Fibroblast of lung (primary cell): ENCODE results near the gene ACTR3. TPM values are rescaled to one million over a fixed set of nuclear protein-coding genes. Genes with fewer than 3 reads are reported as not detected.

Experiments used
- DNase-seq, 2 donors: peaks; one replicate each; pipeline versions ENCODE4 v3.0.0 to v3.0.0-alpha.2; 2010; ENCODE audit warnings: low read depth in 2 of 2
- H2AFZ ChIP-seq: 2 replicates; pipeline ENCODE4 v1.5.1; 2012; ENCODE audit warnings: low read length, control low read depth, inconsistent platforms
- H3K27ac ChIP-seq: 2 replicates; pipeline ENCODE4 v1.5.1; 2011; ENCODE audit warnings: low read length, control low read depth; ENCODE audit not compliant: insufficient read depth
- H3K27me3 ChIP-seq: 2 replicates; pipeline ENCODE4 v1.5.1; 2011; ENCODE audit warnings: mild to moderate bottlenecking, low read length; ENCODE audit not compliant: control insufficient read depth, insufficient read depth
- H3K36me3 ChIP-seq: 2 replicates; pipeline ENCODE4 v1.5.1; 2011; ENCODE audit warnings: low read length; ENCODE audit not compliant: control insufficient read depth, insufficient read depth
- H3K4me1 ChIP-seq: 2 replicates; pipeline ENCODE4 v1.5.1; 2011; ENCODE audit warnings: low read length; ENCODE audit not compliant: control insufficient read depth, insufficient read depth; ENCODE audit errors: extremely low read depth
- H3K4me2 ChIP-seq: 2 replicates; pipeline ENCODE4 v1.5.1; 2011; ENCODE audit warnings: low read length, control low read depth; ENCODE audit not compliant: insufficient read depth; ENCODE audit errors: extremely low read depth
- H3K4me3 ChIP-seq, 4 experiments: fragments of 200-600 bp in 1 of 4; sonication (generic) in 1 of 4; replicated peaks in 1 of 4; 2 replicates each; pipeline ENCODE4 v1.5.1; 2011 to 2016; ENCODE audit warnings: low read length in 4 of 4, low read depth in 3 of 4, mild to moderate bottlenecking in 3 of 4, control low read depth in 2 of 4, inconsistent platforms in 1 of 4, mixed read lengths in 1 of 4; ENCODE audit not compliant: insufficient read depth in 1 of 4; ENCODE audit errors: control extremely low read depth in 1 of 4
- H3K79me2 ChIP-seq: 2 replicates; pipeline ENCODE4 v1.5.1; 2012; ENCODE audit warnings: mild to moderate bottlenecking, low read length, inconsistent platforms; ENCODE audit not compliant: control insufficient read depth, insufficient read depth
- H3K9ac ChIP-seq: 2 replicates; pipeline ENCODE4 v1.5.1; 2011; ENCODE audit warnings: mild to moderate bottlenecking, low read length, control low read depth; ENCODE audit not compliant: insufficient read depth
- H3K9me3 ChIP-seq: 2 replicates; pipeline ENCODE4 v1.5.1; 2012; ENCODE audit warnings: low read depth, low read length; ENCODE audit not compliant: control insufficient read depth, insufficient read depth
- H4K20me1 ChIP-seq: 2 replicates; pipeline ENCODE4 v1.5.1; 2011; ENCODE audit warnings: low read length; ENCODE audit not compliant: control insufficient read depth, insufficient read depth; ENCODE audit errors: extremely low read depth
- CTCF ChIP-seq, 2 donors: IDR thresholded peaks in 1 of 2; conservative IDR thresholded peaks in 1 of 2; 1 replicate in 1 of 2; 2 replicates in 1 of 2; pipeline ENCODE4 v1.5.1; 2011 to 2012; ENCODE audit warnings: low read length in 2 of 2, control low read depth in 1 of 2, inconsistent platforms in 1 of 2, low read depth in 1 of 2, mild to moderate bottlenecking in 1 of 2
- EZH2 ChIP-seq: IDR thresholded peaks from 2 replicates; pipeline ENCODE4 v1.5.1; 2012; ENCODE audit warnings: low read length, control low read depth, mild to moderate bottlenecking; ENCODE audit errors: missing control alignments
- polyA plus RNA-seq, 2 donors: library from polyadenylated mRNA; depleted of rRNA in 1 of 2; stranded (reverse) in 1 of 2; unstranded in 1 of 2; fragments of >200 nt; gene quantifications; 2 replicates each; pipeline ENCODE4 v1.2.1, GENCODE V29; 2011 to 2012; ENCODE audit warnings: missing spikeins in 1 of 2
- total RNA-seq: library from RNA; depleted of rRNA; stranded (reverse); fragments of >200 nt; gene quantifications from 2 replicates; pipeline ENCODE4 v1.2.1, GENCODE V29; 2014

ACTR3 gene
- total and polyA plus RNA-seq, 2 donors (not counting 1 experiment from before 2014, with no cell fraction given): 177 to 479 TPM

GRCh38 chr2:113996671-113997594 is 107.0 kb downstream of the ACTR3 start:
- Histone ChIP-seq H3K36me3 (no peaks in the 10 kb centered on the region), H3K27ac (no peak overlapping the region), H4K20me1 (no peaks in the 10 kb centered on the region), H3K27me3 (no peaks in the 10 kb centered on the region), H3K79me2 (no peaks in the 10 kb centered on the region), H3K4me1 (no peaks in the 10 kb centered on the region), H2AFZ (no peak overlapping the region), H3K4me3 (no peak overlapping the region), H3K9ac (no peak overlapping the region), H3K4me2 (no peak overlapping the region), H3K9me3 (no peaks in the 10 kb centered on the region)
- peak in 1 of 2 donors; percentile 6 for TF ChIP-seq CTCF (conservative IDR thresholded peaks at IDR 0.05 in 1 of 2, IDR thresholded peaks at IDR 0.05 in 1 of 2; ENCODE audit: low read depth in 1 of 2, low read length in 2 of 2)
- TF ChIP-seq EZH2: no peak
- no peak for DNase-seq

- no peak for TF ChIP-seq EZH2
- no peak for TF ChIP-seq CTCF (conservative IDR thresholded peaks at IDR 0.05 in 1 of 2, IDR thresholded peaks at IDR 0.05 in 1 of 2; ENCODE audit: low read depth in 1 of 2, low read length in 2 of 2)
- no peaks in the 10 kb centered on the region for H3K79me2 ChIP-seq
- no peak overlapping the region for H3K4me2 ChIP-seq
- no peaks in the 10 kb centered on the region for H4K20me1 ChIP-seq
- H3K36me3 ChIP-seq: no peaks in the 10 kb centered on the region
- H2AFZ ChIP-seq: no peak overlapping the region
- DNase-seq: no peak
- no peaks in the 10 kb centered on the region for H3K9me3 ChIP-seq
- H3K4me3 ChIP-seq: no peak overlapping the region
- no peaks in the 10 kb centered on the region for H3K27me3 ChIP-seq
- H3K9ac ChIP-seq: no peak overlapping the region
- H3K27ac ChIP-seq: no peak overlapping the region
- no peaks in the 10 kb centered on the region for H3K4me1 ChIP-seq
Observed at GRCh38 chr2:114001152-114001551, 111.3 kb downstream of the ACTR3 start.

- Histone ChIP-seq H2AFZ (no peak overlapping the region), H3K4me3 (no peak overlapping the region), H4K20me1 (no peaks in the 10 kb centered on the region), H3K79me2 (no peaks in the 10 kb centered on the region), H3K4me2 (no peak overlapping the region), H3K9me3 (no peaks in the 10 kb centered on the region), H3K27ac (no peak overlapping the region), H3K4me1 (no peaks in the 10 kb centered on the region), H3K9ac (no peak overlapping the region), H3K36me3 (no peaks in the 10 kb centered on the region), H3K27me3 (no peaks in the 10 kb centered on the region)
- no peak for DNase-seq
- TF ChIP-seq CTCF (conservative IDR thresholded peaks at IDR 0.05 in 1 of 2, IDR thresholded peaks at IDR 0.05 in 1 of 2; ENCODE audit: low read depth in 1 of 2, low read length in 2 of 2) (no peak), EZH2 (no peak)
Observed at GRCh38 chr2:114001937-114002336, 112.0 kb downstream of the ACTR3 start.
